CD8-positive, alpha-beta memory T cell (primary cell): ENCODE results near the gene GRB14. TPM values are rescaled to one million over a fixed set of nuclear protein-coding genes. Genes with fewer than 3 reads are reported as not detected.

Experiments used
- CTCF ChIA-PET: fragments of 350-600 bp; sonication (Branson Sonifier 250); formaldehyde crosslinking; loops from one replicate; lab custom pipeline; 2021; ENCODE audit warnings: antibody characterized with exemption; lab: Charles Lee
- POLR2A ChIA-PET: fragments of 350-600 bp; sonication (Branson Sonifier 250); formaldehyde crosslinking; loops from one replicate; lab custom pipeline; 2021; ENCODE audit warnings: antibody characterized with exemption; lab: Charles Lee
- DNase-seq, 5 donors: peaks; one replicate each; pipeline versions ENCODE4 v3.0.0 to v3.0.0-alpha.2; 2020 to 2022; ENCODE audit warnings: mixed read lengths in 1 of 5
- H3K27ac ChIP-seq: one replicate; pipeline ENCODE4 v1.7.0; 2013; ENCODE audit warnings: low read depth, mild to moderate bottlenecking, low read length, moderate library complexity
- H3K27me3 ChIP-seq: 2 replicates; pipeline ENCODE4 v1.7.0; 2013; ENCODE audit warnings: low read length, mild to moderate bottlenecking; ENCODE audit not compliant: insufficient read depth, poor library complexity, severe bottlenecking
- H3K36me3 ChIP-seq: 2 replicates; pipeline ENCODE4 v1.7.0; 2013; ENCODE audit warnings: mild to moderate bottlenecking, low read length, moderate library complexity; ENCODE audit not compliant: insufficient read depth
- H3K4me1 ChIP-seq: 2 replicates; pipeline ENCODE4 v1.7.0; 2013; ENCODE audit warnings: mild to moderate bottlenecking, low read length, moderate library complexity; ENCODE audit not compliant: insufficient read depth
- H3K4me3 ChIP-seq: 2 replicates; pipeline ENCODE4 v1.7.0; 2013; ENCODE audit warnings: mild to moderate bottlenecking, low read length
- H3K9me3 ChIP-seq: 2 replicates; pipeline ENCODE4 v1.7.0; 2013; ENCODE audit warnings: mild to moderate bottlenecking, low read length
- H3K27ac Mint-ChIP-seq, 8 donors: one replicate each; pipeline ENCODE4 v1.8.0; 2020 to 2021; ENCODE audit warnings: mixed read lengths in 8 of 8, mild to moderate bottlenecking in 6 of 8, inconsistent platforms in 3 of 8, moderate library complexity in 3 of 8
- H3K27me3 Mint-ChIP-seq, 2 donors: one replicate each; pipeline ENCODE4 v1.8.0; 2020 to 2021; ENCODE audit warnings: mixed read lengths in 2 of 2, mild to moderate bottlenecking in 1 of 2, moderate library complexity in 1 of 2
- H3K36me3 Mint-ChIP-seq, 3 donors: one replicate each; pipeline ENCODE4 v1.8.0; 2020 to 2021; ENCODE audit warnings: mixed read lengths in 3 of 3, inconsistent platforms in 1 of 3, mild to moderate bottlenecking in 1 of 3
- H3K4me1 Mint-ChIP-seq, 3 donors: one replicate each; pipeline ENCODE4 v1.8.0; 2020 to 2021; ENCODE audit warnings: mixed read lengths in 3 of 3, inconsistent platforms in 1 of 3, mild to moderate bottlenecking in 1 of 3
- H3K4me3 Mint-ChIP-seq, 7 donors: one replicate each; pipeline ENCODE4 v1.8.0; 2020 to 2021; ENCODE audit warnings: mixed read lengths in 7 of 7, mild to moderate bottlenecking in 6 of 7, moderate library complexity in 4 of 7, inconsistent platforms in 2 of 7
- H3K9me3 Mint-ChIP-seq, 5 donors: one replicate each; pipeline ENCODE4 v1.8.0; 2020 to 2022; ENCODE audit warnings: mixed read lengths in 5 of 5, mild to moderate bottlenecking in 3 of 5, moderate library complexity in 2 of 5, inconsistent platforms in 1 of 5
- polyA plus RNA-seq: library from polyadenylated mRNA; unstranded; fragments of 300-500 nt; fragmentation: Illumina TruSeq; gene quantifications from one replicate; pipeline ENCODE4 v1.2.3, GENCODE V29; 2021
- total RNA-seq, 2 experiments: library from RNA; stranded (reverse); gene quantifications; one replicate each; pipeline ENCODE4 v1.2.3, GENCODE V29; 2021

GRB14 gene
- total and polyA plus RNA-seq, 3 experiments from 2014 or later: not detected

DNA sequence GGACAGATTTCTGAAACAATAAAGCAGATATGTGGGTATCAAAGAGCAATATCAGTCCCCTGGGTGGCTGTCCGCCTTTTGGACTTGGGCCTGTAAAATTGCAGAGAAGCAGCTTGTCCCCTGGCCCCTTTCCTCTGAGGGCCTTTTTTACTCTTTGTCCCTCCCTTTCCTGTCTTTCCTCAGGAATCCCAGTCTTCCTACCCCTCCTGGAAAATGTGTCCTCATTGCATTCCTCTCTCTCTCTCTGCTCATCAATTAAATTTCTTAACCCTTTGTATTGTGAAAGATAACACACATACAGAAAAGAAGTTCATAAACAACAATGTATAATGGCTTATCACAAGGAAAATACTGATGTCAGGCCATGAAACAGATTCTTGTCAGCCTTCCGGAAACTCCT is 3.0 kb upstream of the GRB14 start:
- POLR2A ChIA-PET: no interaction called here
- no peak overlapping the region for H3K27ac Mint-ChIP-seq

GRCh38 chr2:164622338-164623106 is 1.2 kb upstream of the GRB14 start:
- H3K9me3 Mint-ChIP-seq: peaks cover 0 to 10% (median 3%) of the 10 kb centered on the region in 5 donors
- H3K36me3 Mint-ChIP-seq: no peaks in the 10 kb centered on the region
- Histone ChIP-seq H3K4me3 (no peak overlapping the region), H3K36me3 (no peaks in the 10 kb centered on the region), H3K4me1 (no peaks in the 10 kb centered on the region), H3K27ac (no peak overlapping the region), H3K9me3 (no peaks in the 10 kb centered on the region), H3K27me3 (no peaks in the 10 kb centered on the region)
- no peak for DNase-seq
- no peak overlapping the region for H3K27ac Mint-ChIP-seq
- ChIA-PET CTCF (no interaction called here), POLR2A (no interaction called here)
- peaks cover 0 to 3% (median 0%) of the 10 kb centered on the region in 3 donors for H3K4me1 Mint-ChIP-seq
- no peak overlapping the region for H3K4me3 Mint-ChIP-seq
- H3K27me3 Mint-ChIP-seq: peaks cover 16 to 17% of the 10 kb centered on the region in 2 donors

More for the DNA sequence above, 3.0 kb upstream of the GRB14 start:
- Histone ChIP-seq H3K36me3 (no peaks in the 10 kb centered on the region), H3K4me3 (no peak overlapping the region), H3K27ac (no peak overlapping the region), H3K9me3 (no peaks in the 10 kb centered on the region), H3K27me3 (no peaks in the 10 kb centered on the region), H3K4me1 (no peaks in the 10 kb centered on the region)
- CTCF ChIA-PET: no interaction called here
- peaks cover 12 to 16% of the 10 kb centered on the region in 2 donors for H3K27me3 Mint-ChIP-seq
- DNase-seq: no peak
- H3K9me3 Mint-ChIP-seq: peaks cover 0 to 6% (median 3%) of the 10 kb centered on the region in 5 donors
- H3K4me1 Mint-ChIP-seq: peaks cover 0 to 3% (median 0%) of the 10 kb centered on the region in 3 donors
- no peaks in the 10 kb centered on the region for H3K36me3 Mint-ChIP-seq
- no peak overlapping the region for H3K4me3 Mint-ChIP-seq

- no peaks in the 10 kb centered on the region for H3K4me1 ChIP-seq
- H3K36me3 ChIP-seq: no peaks in the 10 kb centered on the region
- Mint-ChIP-seq H3K9me3 (peaks cover 0 to 16% (median 3%) of the 10 kb centered on the region in 5 donors), H3K4me1 (peaks cover 0 to 3% (median 0%) of the 10 kb centered on the region in 3 donors), H3K4me3 (peak overlapping the region in 3 of 7 donors; percentile 30 to 51 (median 35)), H3K27ac (no peak overlapping the region), H3K27me3 (peaks cover 16 to 17% of the 10 kb centered on the region in 2 donors), H3K36me3 (no peaks in the 10 kb centered on the region)
- ChIA-PET CTCF (no interaction called here), POLR2A (no interaction called here)
- H3K9me3 ChIP-seq: no peaks in the 10 kb centered on the region
- DNase-seq: no peak
- no peak overlapping the region for H3K27ac ChIP-seq
- H3K27me3 ChIP-seq: no peaks in the 10 kb centered on the region
- H3K4me3 ChIP-seq: no peak overlapping the region
Measured at GRCh38 chr2:164621764-164622105, 453 bp upstream of the GRB14 start.

DNA sequence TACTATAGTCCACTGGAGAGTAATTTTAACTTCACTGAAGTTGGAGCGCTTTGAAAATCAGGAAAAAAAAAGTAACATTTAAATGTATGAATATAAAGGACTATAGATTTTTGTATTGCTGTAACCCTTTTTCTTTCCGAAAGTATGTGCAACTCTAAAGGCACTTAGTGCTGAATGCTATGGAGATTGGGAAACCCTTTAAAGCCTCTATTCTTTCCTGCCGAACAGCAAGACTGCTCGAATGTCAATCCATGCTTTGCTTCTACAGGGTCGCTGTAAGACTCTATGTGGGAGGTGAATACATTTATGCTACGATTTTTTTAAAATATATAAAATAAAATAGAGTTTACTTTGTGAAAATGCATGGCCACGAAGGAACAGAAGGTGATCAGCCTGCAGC is 825 bp downstream of the GRB14 start:
- Histone ChIP-seq H3K4me3 (no peak overlapping the region), H3K27ac (no peak overlapping the region), H3K36me3 (no peaks in the 10 kb centered on the region), H3K9me3 (no peaks in the 10 kb centered on the region), H3K27me3 (no peaks in the 10 kb centered on the region), H3K4me1 (no peaks in the 10 kb centered on the region)
- POLR2A ChIA-PET: no interaction called here
- Mint-ChIP-seq H3K4me1 (peaks cover 0 to 3% (median 0%) of the 10 kb centered on the region in 3 donors), H3K27ac (no peak overlapping the region), H3K36me3 (no peaks in the 10 kb centered on the region), H3K9me3 (peaks cover 0 to 16% (median 2%) of the 10 kb centered on the region in 5 donors), H3K27me3 (peaks cover 16 to 17% of the 10 kb centered on the region in 2 donors), H3K4me3 (peak overlapping the region in 2 of 7 donors; percentile 5 to 69)
- DNase-seq: no peak
- CTCF ChIA-PET: no interaction called here

DNA sequence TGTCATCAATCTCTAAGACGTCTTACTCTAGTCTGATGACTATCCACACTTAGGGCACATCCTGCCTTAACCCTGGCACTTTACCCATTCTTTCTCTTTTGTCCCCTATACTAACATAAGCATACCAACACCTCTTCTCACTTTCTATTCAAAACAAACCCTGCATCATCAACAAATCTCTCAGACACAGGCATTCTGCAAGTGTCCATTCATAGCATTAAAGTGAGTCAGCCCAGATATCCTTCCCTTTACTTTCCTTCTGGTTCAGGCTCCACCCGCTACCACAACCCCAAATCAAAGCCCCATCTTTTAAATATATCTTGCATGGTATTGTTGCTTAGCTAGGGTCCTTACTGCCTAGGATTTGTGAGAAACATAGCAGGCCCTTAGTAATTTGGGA is 3.8 kb downstream of the GRB14 start:
- Mint-ChIP-seq H3K27me3 (peaks cover 8 to 17% of the 10 kb centered on the region in 2 donors), H3K9me3 (peaks cover 0 to 15% (median 3%) of the 10 kb centered on the region in 5 donors), H3K27ac (no peak overlapping the region), H3K4me3 (no peak overlapping the region), H3K4me1 (peaks cover 0 to 3% (median 0%) of the 10 kb centered on the region in 3 donors), H3K36me3 (no peaks in the 10 kb centered on the region)
- ChIA-PET CTCF (no interaction called here), POLR2A (no interaction called here)
- no peak overlapping the region for H3K4me3 ChIP-seq
- no peaks in the 10 kb centered on the region for H3K27me3 ChIP-seq
- no peak for DNase-seq
- H3K36me3 ChIP-seq: no peaks in the 10 kb centered on the region
- H3K27ac ChIP-seq: no peak overlapping the region
- no peaks in the 10 kb centered on the region for H3K9me3 ChIP-seq
- H3K4me1 ChIP-seq: no peaks in the 10 kb centered on the region

- H3K27ac ChIP-seq: no peak overlapping the region
- H3K9me3 ChIP-seq: peaks cover 4% of the 10 kb centered on the region
- Mint-ChIP-seq H3K27ac (no peak overlapping the region), H3K36me3 (no peaks in the 10 kb centered on the region), H3K4me3 (no peak overlapping the region), H3K27me3 (peaks cover 0 to 1% of the 10 kb centered on the region in 2 donors), H3K9me3 (peaks cover 0 to 9% (median 4%) of the 10 kb centered on the region in 5 donors), H3K4me1 (no peaks in the 10 kb centered on the region)
- DNase-seq: no peak
- ChIA-PET CTCF (no interaction called here), POLR2A (no interaction called here)
- no peak overlapping the region for H3K4me3 ChIP-seq
- no peaks in the 10 kb centered on the region for H3K4me1 ChIP-seq
- H3K27me3 ChIP-seq: no peaks in the 10 kb centered on the region
- H3K36me3 ChIP-seq: no peaks in the 10 kb centered on the region
Measured at GRCh38 chr2:164613321-164613982, 7.8 kb downstream of the GRB14 start.

DNA sequence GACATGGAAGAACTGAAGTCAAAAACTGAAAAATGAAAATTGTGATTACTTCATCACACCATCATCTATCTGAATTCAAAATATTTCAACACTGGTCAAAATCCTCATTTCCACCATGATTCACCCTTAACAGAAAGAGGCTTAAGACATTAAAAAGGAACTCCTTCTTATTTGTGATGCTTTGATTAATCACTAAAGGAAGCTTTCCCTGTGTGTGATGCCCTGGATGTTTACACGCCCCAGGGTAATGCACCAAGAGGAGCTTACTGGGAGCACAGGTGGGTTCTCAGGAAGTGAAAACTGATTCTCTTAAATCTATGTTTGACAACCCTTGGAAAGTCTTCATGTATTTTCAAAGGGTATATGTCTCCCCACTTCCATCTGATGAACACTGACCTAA is 11.5 kb downstream of the GRB14 start:
- no peaks in the 10 kb centered on the region for H3K4me1 ChIP-seq
- no peak overlapping the region for H3K27ac ChIP-seq
- ChIA-PET POLR2A (no interaction called here), CTCF (no interaction called here)
- no peak overlapping the region for H3K4me3 ChIP-seq
- H3K9me3 Mint-ChIP-seq: peaks cover 0 to 19% (median 0%) of the 10 kb centered on the region in 5 donors
- H3K27ac Mint-ChIP-seq: no peak overlapping the region
- peaks cover 4% of the 10 kb centered on the region for H3K9me3 ChIP-seq
- no peaks in the 10 kb centered on the region for H3K27me3 Mint-ChIP-seq
- no peak for DNase-seq
- H3K27me3 ChIP-seq: no peaks in the 10 kb centered on the region
- H3K36me3 ChIP-seq: no peaks in the 10 kb centered on the region
- H3K36me3 Mint-ChIP-seq: no peaks in the 10 kb centered on the region
- no peaks in the 10 kb centered on the region for H3K4me1 Mint-ChIP-seq
- no peak overlapping the region for H3K4me3 Mint-ChIP-seq

GRCh38 chr2:164606557-164606956 is 14.7 kb downstream of the GRB14 start:
- CTCF ChIA-PET: no interaction called here
- Histone ChIP-seq H3K27ac (no peak overlapping the region), H3K9me3 (peaks cover 4% of the 10 kb centered on the region), H3K4me1 (no peaks in the 10 kb centered on the region), H3K27me3 (no peaks in the 10 kb centered on the region), H3K36me3 (no peaks in the 10 kb centered on the region), H3K4me3 (no peak overlapping the region)
- Mint-ChIP-seq H3K27me3 (no peaks in the 10 kb centered on the region), H3K4me3 (no peak overlapping the region), H3K4me1 (no peaks in the 10 kb centered on the region), H3K9me3 (peaks cover 0 to 12% (median 0%) of the 10 kb centered on the region in 5 donors), H3K27ac (no peak overlapping the region), H3K36me3 (no peaks in the 10 kb centered on the region)
- POLR2A ChIA-PET: no interaction called here
- no peak for DNase-seq
